ENCODE measurements around the gene DCAF4L1. TPM values are rescaled to one million over a fixed set of nuclear protein-coding genes. Genes with fewer than 3 reads are reported as not detected.

The DCAF4L1 gene
- total RNA-seq, 4 donors from 2014 or later = 0.30 to 0.35 TPM; not detected in 2

DNA sequence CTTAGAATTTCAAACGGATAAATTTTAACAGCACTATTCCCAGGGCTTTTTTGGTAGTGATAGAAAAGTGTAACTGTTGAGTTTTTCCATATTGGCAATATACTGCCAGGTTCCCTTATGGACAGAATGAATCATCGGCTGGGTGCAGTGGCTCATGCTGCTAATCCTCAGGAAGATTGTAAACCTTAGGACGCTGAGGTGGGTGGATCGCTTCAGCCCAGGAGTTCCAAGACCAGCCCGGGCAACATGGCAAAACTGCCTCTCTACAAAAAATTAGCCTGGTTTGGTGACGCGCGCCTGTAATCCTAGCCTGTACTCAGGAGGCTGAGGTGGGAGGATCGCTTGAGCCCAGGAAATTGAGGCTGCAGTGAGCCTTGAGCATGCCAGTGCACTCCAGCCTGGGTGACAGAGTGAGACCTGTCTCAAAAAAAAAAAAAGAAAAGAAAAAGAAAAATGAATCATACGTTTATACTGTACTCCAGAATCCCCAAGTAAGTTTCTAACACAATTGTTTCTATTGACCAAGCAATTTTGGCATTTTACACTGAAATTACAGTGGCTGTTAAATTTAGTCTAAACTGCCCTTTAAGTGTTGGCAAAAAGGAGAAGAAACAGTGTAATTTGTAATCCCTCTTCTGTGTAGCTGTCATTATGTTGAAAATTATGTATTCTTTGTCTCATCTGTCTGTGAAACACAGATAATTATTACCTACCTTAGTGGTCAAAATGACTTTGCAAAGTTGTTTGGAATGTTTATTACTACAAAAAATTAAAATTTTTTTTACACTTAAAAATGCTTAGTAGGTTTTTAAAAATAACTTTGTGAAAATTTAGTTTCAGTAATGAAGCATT is 10.6 kb downstream of the DCAF4L1 start:
- DNase-seq = no peak
- TF ChIP-seq, protein P1, sequence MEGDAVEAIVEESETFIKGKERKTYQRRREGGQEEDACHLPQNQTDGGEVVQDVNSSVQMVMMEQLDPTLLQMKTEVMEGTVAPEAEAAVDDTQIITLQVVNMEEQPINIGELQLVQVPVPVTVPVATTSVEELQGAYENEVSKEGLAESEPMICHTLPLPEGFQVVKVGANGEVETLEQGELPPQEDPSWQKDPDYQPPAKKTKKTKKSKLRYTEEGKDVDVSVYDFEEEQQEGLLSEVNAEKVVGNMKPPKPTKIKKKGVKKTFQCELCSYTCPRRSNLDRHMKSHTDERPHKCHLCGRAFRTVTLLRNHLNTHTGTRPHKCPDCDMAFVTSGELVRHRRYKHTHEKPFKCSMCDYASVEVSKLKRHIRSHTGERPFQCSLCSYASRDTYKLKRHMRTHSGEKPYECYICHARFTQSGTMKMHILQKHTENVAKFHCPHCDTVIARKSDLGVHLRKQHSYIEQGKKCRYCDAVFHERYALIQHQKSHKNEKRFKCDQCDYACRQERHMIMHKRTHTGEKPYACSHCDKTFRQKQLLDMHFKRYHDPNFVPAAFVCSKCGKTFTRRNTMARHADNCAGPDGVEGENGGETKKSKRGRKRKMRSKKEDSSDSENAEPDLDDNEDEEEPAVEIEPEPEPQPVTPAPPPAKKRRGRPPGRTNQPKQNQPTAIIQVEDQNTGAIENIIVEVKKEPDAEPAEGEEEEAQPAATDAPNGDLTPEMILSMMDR (IDR thresholded peaks at IDR 0.05) = no peak
- TF ChIP-seq POLR2A (IDR thresholded peaks at IDR 0.05) = no peak
- Histone ChIP-seq H3K27me3 (no peaks in the 10 kb centered on the region), H3K27ac (no peak overlapping the region), H3K9me3 (no peaks in the 10 kb centered on the region), H3K4me3 (no peak overlapping the region), H3K36me3 (no peaks in the 10 kb centered on the region), H3K4me1 (peaks cover 0 to 12% of the 10 kb centered on the region in 2 donors)
- intact Hi-C loops (cut with DNase I; ENCODE audit: low total_unique reads) = no loop called here

DNA sequence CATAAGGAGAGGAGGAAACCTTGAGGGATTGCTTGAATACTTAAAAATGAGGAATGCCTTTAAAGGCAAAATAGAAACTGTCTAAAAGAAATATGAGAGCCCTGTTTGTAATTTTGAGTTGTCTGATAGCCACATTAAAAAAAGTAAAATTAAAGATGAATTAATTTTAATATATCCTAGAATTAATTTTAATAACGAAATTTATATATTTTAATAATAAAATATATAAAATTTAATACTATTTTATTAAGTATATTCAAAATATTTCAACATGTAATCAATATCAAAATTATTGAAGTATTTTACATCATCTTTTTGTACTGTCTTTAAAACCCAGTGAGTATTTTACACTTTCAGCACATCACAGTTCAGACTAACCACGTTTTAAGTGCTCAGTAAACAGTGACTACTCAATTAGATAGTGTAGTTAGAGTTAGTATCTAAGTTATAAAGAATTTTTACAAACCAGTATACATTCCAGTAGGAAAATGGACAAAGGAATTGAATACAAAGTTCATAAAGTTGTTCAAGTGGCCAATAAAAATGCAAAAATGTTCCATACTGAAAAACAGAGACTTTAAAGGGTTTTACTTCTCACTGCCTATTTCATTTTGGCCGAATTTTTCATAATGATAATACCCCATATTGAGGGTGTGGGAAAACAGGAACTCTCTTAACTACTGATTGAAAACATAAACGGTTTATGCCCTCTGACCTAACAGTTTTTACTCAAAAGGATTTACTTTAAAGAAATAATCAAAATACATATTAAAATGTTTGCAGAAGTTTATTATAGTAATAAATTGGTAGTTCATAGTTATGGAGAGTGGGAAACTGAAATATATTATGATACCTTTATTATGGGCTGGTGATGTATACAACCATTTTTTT is 11.7 kb downstream of the DCAF4L1 start:
- H3K27ac ChIP-seq = no peak overlapping the region
- no peaks in the 10 kb centered on the region for H3K36me3 ChIP-seq
- TF ChIP-seq, protein P1 (IDR thresholded peaks at IDR 0.05) = no peak
- no peak for TF ChIP-seq POLR2A (IDR thresholded peaks at IDR 0.05)
- no peak overlapping the region for H3K4me3 ChIP-seq
- no peak for DNase-seq
- H3K27me3 ChIP-seq = no peaks in the 10 kb centered on the region
- no peaks in the 10 kb centered on the region for H3K9me3 ChIP-seq
- intact Hi-C loops (cut with DNase I; ENCODE audit: low total_unique reads) = no loop called here
- H3K4me1 ChIP-seq = peaks cover 0 to 12% of the 10 kb centered on the region in 2 donors

DNA sequence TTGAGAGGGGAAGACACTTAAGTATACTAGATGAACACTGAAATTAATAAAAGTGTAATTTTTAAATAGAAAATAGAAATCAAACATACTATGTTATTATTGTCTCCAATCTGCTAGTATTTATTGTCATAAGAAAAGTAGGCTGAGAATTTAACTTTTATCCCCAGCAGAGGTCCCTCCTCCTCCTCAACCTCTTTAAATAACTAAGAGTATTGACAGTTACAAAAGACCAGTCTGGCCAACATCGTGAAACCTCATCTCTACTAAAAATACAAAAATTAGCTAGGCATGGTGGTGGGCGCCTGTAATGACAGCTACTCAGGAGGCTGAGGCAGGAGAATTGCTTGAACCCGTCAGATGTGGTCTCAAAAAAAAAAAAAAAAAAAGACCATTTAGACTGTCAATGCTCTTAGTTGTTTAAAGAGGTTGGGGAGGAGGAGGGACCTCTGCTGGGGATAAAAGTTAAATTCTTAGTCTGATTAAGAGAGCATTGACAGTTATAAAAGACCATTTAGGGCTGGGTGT is 13.0 kb downstream of the DCAF4L1 start:
- Histone ChIP-seq H3K27ac (no peak overlapping the region), H3K36me3 (no peaks in the 10 kb centered on the region), H3K9me3 (no peaks in the 10 kb centered on the region), H3K4me3 (no peak overlapping the region), H3K27me3 (no peaks in the 10 kb centered on the region), H3K4me1 (peaks cover 0 to 9% of the 10 kb centered on the region in 2 donors)
- intact Hi-C loops (cut with DNase I; ENCODE audit: low total_unique reads) = no loop called here
- no peak for DNase-seq
- no peak for TF ChIP-seq POLR2A (IDR thresholded peaks at IDR 0.05)
- TF ChIP-seq, protein P1 (IDR thresholded peaks at IDR 0.05) = no peak

DNA sequence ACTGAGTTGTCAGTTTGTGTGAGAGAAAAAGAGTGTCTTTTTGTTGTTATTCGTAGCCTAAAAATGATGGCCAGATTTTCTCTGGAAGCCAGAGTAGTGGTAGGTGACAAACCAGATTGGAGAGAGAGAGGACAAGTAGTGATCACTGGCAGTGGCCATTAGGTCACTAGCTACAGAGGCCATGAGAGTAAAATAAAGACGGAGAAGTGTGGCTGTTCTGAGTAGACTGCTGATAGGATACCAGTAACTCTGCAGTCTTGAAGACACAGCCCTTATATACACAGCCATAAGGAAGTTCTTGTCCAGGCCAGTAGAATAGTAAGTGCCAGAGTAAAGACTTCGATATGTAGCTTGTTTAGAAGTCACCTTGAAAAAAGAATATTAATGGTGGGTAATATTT is 16.5 kb downstream of the DCAF4L1 start:
- Histone ChIP-seq H3K4me3 (no peak overlapping the region), H3K4me1 (no peaks in the 10 kb centered on the region), H3K9me3 (no peaks in the 10 kb centered on the region), H3K27ac (no peak overlapping the region), H3K27me3 (no peaks in the 10 kb centered on the region), H3K36me3 (peaks cover 0 to 2% of the 10 kb centered on the region in 2 donors)
- intact Hi-C loops (cut with DNase I; ENCODE audit: low total_unique reads) = no loop called here
- DNase-seq = no peak
- no peak for TF ChIP-seq POLR2A (IDR thresholded peaks at IDR 0.05)

DNA sequence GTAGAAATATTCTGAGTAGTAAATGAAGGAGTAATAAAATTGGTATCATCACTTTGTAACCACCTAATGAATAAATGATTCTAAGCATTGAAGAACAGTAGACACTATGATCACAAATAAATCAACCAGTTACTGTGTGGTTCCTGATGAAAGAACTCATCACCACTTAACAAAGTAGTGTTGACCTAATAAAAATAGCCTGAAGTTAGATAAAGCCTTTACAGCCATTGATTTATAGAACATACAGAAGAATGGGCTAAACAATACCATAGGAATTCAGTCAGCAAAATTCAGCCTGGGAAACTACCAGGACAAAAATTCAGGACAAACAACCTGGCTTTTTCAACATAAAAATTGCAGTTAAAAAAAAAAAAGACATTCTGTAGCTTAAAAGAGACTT is 17.8 kb downstream of the DCAF4L1 start:
- no peaks in the 10 kb centered on the region for H3K4me1 ChIP-seq
- TF ChIP-seq, protein P1 (IDR thresholded peaks at IDR 0.05) = no peak
- TF ChIP-seq POLR2A (IDR thresholded peaks at IDR 0.05) = no peak
- no peak for DNase-seq
- no peaks in the 10 kb centered on the region for H3K27me3 ChIP-seq
- intact Hi-C loops (cut with DNase I; ENCODE audit: low total_unique reads) = no loop called here
- H3K27ac ChIP-seq = no peak overlapping the region
- peaks cover 0 to 2% of the 10 kb centered on the region in 2 donors for H3K36me3 ChIP-seq
- H3K9me3 ChIP-seq = no peaks in the 10 kb centered on the region
- H3K4me3 ChIP-seq = no peak overlapping the region
